HL-60 (cell line): ENCODE data around the gene ETV7.

Source experiments
- CTCF ChIP-seq: IDR thresholded peaks from one replicate; pipeline ENCODE4 v1.5.1; 2011; ENCODE audit warnings: low read length, control low read depth, inconsistent platforms; ENCODE audit not compliant: insufficient read depth
- GABPA ChIP-seq: IDR thresholded peaks from 2 replicates; pipeline ENCODE4 v1.6.1; 2012; ENCODE audit warnings: low read depth
- POLR2AphosphoS5 ChIP-seq: IDR thresholded peaks from 2 replicates; pipeline ENCODE4 v1.6.1; 2012; ENCODE audit warnings: low read depth
- SPI1 ChIP-seq: IDR thresholded peaks from 2 replicates; pipeline ENCODE4 v1.6.1; 2012; ENCODE audit warnings: low read depth, mild to moderate bottlenecking, borderline replicate concordance
- TF ChIP-seq, protein P1 (sequence below): IDR thresholded peaks from 2 replicates; pipeline ENCODE4 v1.6.1; 2012; ENCODE audit warnings: low read depth; ENCODE audit not compliant: insufficient replicate concordance

DNA sequence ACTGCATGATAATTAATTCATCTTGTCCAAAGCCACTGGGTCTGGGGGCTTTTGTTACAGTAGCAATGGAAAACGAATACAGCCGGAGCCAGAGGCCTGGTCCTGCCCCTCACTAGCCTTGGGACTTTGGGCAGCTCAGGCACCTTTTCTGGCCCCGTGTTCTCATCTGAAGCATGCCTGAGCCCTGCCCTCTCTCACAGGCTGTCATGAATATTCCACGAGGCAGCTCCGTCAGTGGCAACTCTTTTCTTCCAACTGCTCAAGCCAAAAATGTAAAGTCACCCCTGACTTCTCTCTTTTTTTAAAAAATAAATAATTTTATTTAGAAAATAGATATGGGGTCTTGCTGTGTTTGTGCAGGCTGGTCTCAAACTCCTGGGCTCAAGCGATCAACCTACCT lies 56.1 kb downstream of the ETV7 start:
- no peak for TF ChIP-seq CTCF
- TF ChIP-seq, protein P1, sequence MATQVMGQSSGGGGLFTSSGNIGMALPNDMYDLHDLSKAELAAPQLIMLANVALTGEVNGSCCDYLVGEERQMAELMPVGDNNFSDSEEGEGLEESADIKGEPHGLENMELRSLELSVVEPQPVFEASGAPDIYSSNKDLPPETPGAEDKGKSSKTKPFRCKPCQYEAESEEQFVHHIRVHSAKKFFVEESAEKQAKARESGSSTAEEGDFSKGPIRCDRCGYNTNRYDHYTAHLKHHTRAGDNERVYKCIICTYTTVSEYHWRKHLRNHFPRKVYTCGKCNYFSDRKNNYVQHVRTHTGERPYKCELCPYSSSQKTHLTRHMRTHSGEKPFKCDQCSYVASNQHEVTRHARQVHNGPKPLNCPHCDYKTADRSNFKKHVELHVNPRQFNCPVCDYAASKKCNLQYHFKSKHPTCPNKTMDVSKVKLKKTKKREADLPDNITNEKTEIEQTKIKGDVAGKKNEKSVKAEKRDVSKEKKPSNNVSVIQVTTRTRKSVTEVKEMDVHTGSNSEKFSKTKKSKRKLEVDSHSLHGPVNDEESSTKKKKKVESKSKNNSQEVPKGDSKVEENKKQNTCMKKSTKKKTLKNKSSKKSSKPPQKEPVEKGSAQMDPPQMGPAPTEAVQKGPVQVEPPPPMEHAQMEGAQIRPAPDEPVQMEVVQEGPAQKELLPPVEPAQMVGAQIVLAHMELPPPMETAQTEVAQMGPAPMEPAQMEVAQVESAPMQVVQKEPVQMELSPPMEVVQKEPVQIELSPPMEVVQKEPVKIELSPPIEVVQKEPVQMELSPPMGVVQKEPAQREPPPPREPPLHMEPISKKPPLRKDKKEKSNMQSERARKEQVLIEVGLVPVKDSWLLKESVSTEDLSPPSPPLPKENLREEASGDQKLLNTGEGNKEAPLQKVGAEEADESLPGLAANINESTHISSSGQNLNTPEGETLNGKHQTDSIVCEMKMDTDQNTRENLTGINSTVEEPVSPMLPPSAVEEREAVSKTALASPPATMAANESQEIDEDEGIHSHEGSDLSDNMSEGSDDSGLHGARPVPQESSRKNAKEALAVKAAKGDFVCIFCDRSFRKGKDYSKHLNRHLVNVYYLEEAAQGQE: no peak
- no peak for TF ChIP-seq POLR2AphosphoS5
- no peak for TF ChIP-seq GABPA
- no peak for TF ChIP-seq SPI1
